ENCODE measurements around the gene C19orf81.
"Not testable (repeated sequence)": the region's sequence is repeated elsewhere in the genome, so short reads cannot be mapped to it uniquely, and the experiment has no call there.

GRCh38 chr19:50620394-50620906 lies 28.8 kb upstream of the C19orf81 start:
- not testable (repeated sequence) for TF ChIP-seq POLR2A (IDR thresholded peaks at IDR 0.05); CTCF (IDR thresholded peaks at IDR 0.05 in 4 of 5, conservative IDR thresholded peaks at IDR 0.05 in 1 of 5)
